Fibroblast of skin of scalp (primary cell): Measurements from ENCODE around the gene GAB2.
A peak's percentile ranks its signal among the peaks of the same experiment; 100 is the strongest.

Experiments
- DNase-seq: peaks from one replicate; pipeline ENCODE4 v3.0.0-alpha.2; 2013

GAB2 gene

GRCh38 chr11:78400116-78400515, 17.5 kb downstream of the GAB2 start:
- no peak for DNase-seq

- no peak for DNase-seq
These were observed 18.5 kb downstream of the GAB2 start for GRCh38 chr11:78399136-78399535.

GRCh38 chr11:78398715-78399114, 18.9 kb downstream of the GAB2 start:
- no peak for DNase-seq

GRCh38 chr11:78397398-78397797, 20.2 kb downstream of the GAB2 start:
- DNase-seq = no peak

- no peak for DNase-seq
These were observed 22.0 kb downstream of the GAB2 start for GRCh38 chr11:78395597-78395996.

- DNase-seq = no peak
These were observed 24.8 kb downstream of the GAB2 start for GRCh38 chr11:78392854-78393253.

GRCh38 chr11:78391424-78391823, 26.2 kb downstream of the GAB2 start:
- no peak for DNase-seq

- DNase-seq = no peak
These were observed 26.8 kb downstream of the GAB2 start for GRCh38 chr11:78390809-78391208.

- no peak for DNase-seq
These were observed 31.2 kb downstream of the GAB2 start for GRCh38 chr11:78386215-78386941.

- no peak for DNase-seq
These were observed 32.4 kb downstream of the GAB2 start for GRCh38 chr11:78385205-78385604.

GRCh38 chr11:78384231-78384630, 33.4 kb downstream of the GAB2 start:
- DNase-seq = no peak

GRCh38 chr11:78381865-78382264, 35.8 kb downstream of the GAB2 start:
- no peak for DNase-seq

GRCh38 chr11:78380615-78381051, 37.0 kb downstream of the GAB2 start:
- peak; percentile 90 for DNase-seq

GRCh38 chr11:78379039-78379670, 38.5 kb downstream of the GAB2 start:
- peak; percentile 42 for DNase-seq

- DNase-seq = no peak
These were observed 39.8 kb downstream of the GAB2 start for GRCh38 chr11:78377625-78378418.

GRCh38 chr11:78376858-78377257, 40.8 kb downstream of the GAB2 start:
- no peak for DNase-seq

GRCh38 chr11:78374917-78375316, 42.7 kb downstream of the GAB2 start:
- no peak for DNase-seq

GRCh38 chr11:78373689-78374088, 43.9 kb downstream of the GAB2 start:
- no peak for DNase-seq

- no peak for DNase-seq
These were observed 45.4 kb downstream of the GAB2 start for GRCh38 chr11:78372114-78372768.

GRCh38 chr11:78371221-78371891, 46.3 kb downstream of the GAB2 start:
- DNase-seq = no peak

GRCh38 chr11:78370406-78371172, 47.0 kb downstream of the GAB2 start:
- DNase-seq = peak; percentile 13

- peak; percentile 56 for DNase-seq
These were observed 52.2 kb downstream of the GAB2 start for GRCh38 chr11:78365381-78365792.
